WTC11 (cell line): ENCODE results near the gene COL12A1. TPM values are rescaled to one million over a fixed set of nuclear protein-coding genes. Genes with fewer than 3 reads are reported as not detected.

ENCODE experiments used
- ATAC-seq: fragments of 200-7000 bp; cut with Tn5 transposase; 2 replicates; pipeline ENCODE4 v1.10.0; 2021; ENCODE audit warnings: mild to moderate bottlenecking, moderate library complexity
- CTCF ChIA-PET: fragments of 300-600 bp; sonication (Branson Sonifier 250); formaldehyde crosslinking; loops from one replicate; lab custom pipeline; 2021; ENCODE audit warnings: antibody characterized with exemption; lab: Charles Lee
- POLR2A ChIA-PET: fragments of 350-600 bp; sonication (Branson Sonifier 250); formaldehyde crosslinking; loops from one replicate; lab custom pipeline; 2021; ENCODE audit warnings: antibody characterized with exemption; lab: Charles Lee
- DNase-seq: peaks from one replicate; pipeline ENCODE4 v3.0.0; 2021; ENCODE audit warnings: low spot score
- H3K27ac Mint-ChIP-seq: 2 replicates; pipeline ENCODE4 v1.8.0; 2021; ENCODE audit warnings: mixed read lengths
- H3K27me3 Mint-ChIP-seq: 2 replicates; pipeline ENCODE4 v1.8.0; 2021; ENCODE audit warnings: low read depth, mild to moderate bottlenecking, moderate library complexity, mixed read lengths
- H3K36me3 Mint-ChIP-seq: 2 replicates; pipeline ENCODE4 v1.8.0; 2021; ENCODE audit warnings: mixed read lengths
- H3K4me1 Mint-ChIP-seq: 2 replicates; pipeline ENCODE4 v1.8.0; 2022; ENCODE audit warnings: mixed read lengths
- H3K4me3 Mint-ChIP-seq: 2 replicates; pipeline ENCODE4 v1.8.0; 2021; ENCODE audit warnings: mild to moderate bottlenecking, moderate library complexity, mixed read lengths
- H3K9me3 Mint-ChIP-seq: 2 replicates; pipeline ENCODE4 v1.8.0; 2021; ENCODE audit warnings: mixed read lengths
- AFF4 ChIP-seq: sonication (generic); formaldehyde crosslinking; IDR thresholded peaks from 2 replicates; pipeline ENCODE4 v1.8.1; 2023; ENCODE audit warnings: mild to moderate bottlenecking, missing genetic modification reagents, borderline replicate concordance
- ATF3 ChIP-seq: sonication (generic); formaldehyde crosslinking; conservative IDR thresholded peaks from 2 replicates; pipeline ENCODE4 v1.8.1; 2022; ENCODE audit warnings: mild to moderate bottlenecking, missing genetic modification reagents
- CBFB ChIP-seq: sonication (generic); formaldehyde crosslinking; IDR thresholded peaks from 2 replicates; pipeline ENCODE4 v1.8.1; 2022; ENCODE audit warnings: mild to moderate bottlenecking, low read depth, missing genetic modification reagents
- CREM ChIP-seq: sonication (generic); formaldehyde crosslinking; IDR thresholded peaks from 2 replicates; pipeline ENCODE4 v1.8.1; 2022; ENCODE audit warnings: mild to moderate bottlenecking, missing genetic modification reagents, moderate library complexity
- E2F5 ChIP-seq: sonication (generic); formaldehyde crosslinking; IDR thresholded peaks from 2 replicates; pipeline ENCODE4 v1.8.1; 2022; ENCODE audit warnings: mild to moderate bottlenecking, moderate library complexity, missing genetic modification reagents
- IRF1 ChIP-seq: sonication (generic); formaldehyde crosslinking; IDR thresholded peaks from 2 replicates; pipeline ENCODE4 v1.8.0; 2023; ENCODE audit warnings: missing genetic modification reagents
- IRF2 ChIP-seq: sonication (generic); formaldehyde crosslinking; IDR thresholded peaks from 2 replicates; pipeline ENCODE4 v1.8.0; 2022; ENCODE audit warnings: low read depth, missing genetic modification reagents, borderline replicate concordance
- MXD4 ChIP-seq: fragments of 250-450 bp; sonication (Bioruptor Pico); IDR thresholded peaks from 2 replicates; pipeline ENCODE4 v1.8.0; 2021; ENCODE audit warnings: mild to moderate bottlenecking, moderate library complexity, borderline replicate concordance
- NFATC4 ChIP-seq: fragments of 250-450 bp; sonication (Bioruptor Pico); IDR thresholded peaks from 2 replicates; pipeline ENCODE4 v1.9.0; 2021; ENCODE audit warnings: mild to moderate bottlenecking
- NR1H2 ChIP-seq: sonication (generic); formaldehyde crosslinking; IDR thresholded peaks from 2 replicates; pipeline ENCODE4 v1.9.0; 2021; ENCODE audit warnings: mild to moderate bottlenecking, moderate library complexity, missing genetic modification reagents
- PRDM15 ChIP-seq: sonication (generic); formaldehyde crosslinking; IDR thresholded peaks from 2 replicates; pipeline ENCODE4 v1.8.0; 2022; ENCODE audit warnings: missing genetic modification reagents
- TP53 ChIP-seq: sonication (generic); formaldehyde crosslinking; IDR thresholded peaks from 2 replicates; pipeline ENCODE4 v1.8.1; 2023; ENCODE audit warnings: mild to moderate bottlenecking, missing genetic modification reagents
- ZBTB43 ChIP-seq: sonication (generic); formaldehyde crosslinking; IDR thresholded peaks from 2 replicates; pipeline ENCODE4 v1.8.1; 2023; ENCODE audit warnings: mild to moderate bottlenecking, missing genetic modification reagents
- ZNF121 ChIP-seq: sonication (generic); formaldehyde crosslinking; IDR thresholded peaks from 2 replicates; pipeline ENCODE4 v1.8.0; 2023; ENCODE audit warnings: missing genetic modification reagents
- total RNA-seq: library from RNA; stranded (reverse); gene quantifications from 3 replicates; pipeline ENCODE4 v1.2.3, GENCODE V29; 2021
- TF ChIP-seq, protein P1 (sequence below): fragments of 250-450 bp; sonication (Bioruptor Pico); IDR thresholded peaks from 2 replicates; pipeline ENCODE4 v1.9.0; 2021; ENCODE audit warnings: mild to moderate bottlenecking

Gene COL12A1
- total RNA-seq, 1 experiment from 2014 or later, result 1.1 TPM

DNA sequence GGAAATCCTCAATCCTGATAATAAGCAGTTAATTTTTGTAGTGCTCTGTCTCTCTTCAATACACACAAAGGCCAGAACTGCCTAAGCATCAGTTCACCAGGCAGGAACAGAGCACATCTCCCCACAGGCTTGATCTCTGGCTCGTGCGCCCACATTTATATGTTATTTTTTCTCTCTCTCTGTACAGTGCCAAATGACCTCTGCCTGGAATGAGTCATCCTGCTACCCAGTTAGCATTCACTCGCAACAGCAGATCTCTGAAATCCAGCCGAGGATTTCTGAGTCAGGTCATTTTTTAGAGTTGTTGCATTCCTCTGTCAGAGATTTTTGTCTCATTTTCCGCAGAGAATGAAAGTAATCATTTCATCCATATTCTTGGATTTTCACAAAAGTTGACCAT lies 107.1 kb downstream of the COL12A1 start:
- Mint-ChIP-seq H3K27ac (no peak overlapping the region), H3K4me3 (no peak overlapping the region), H3K36me3 (no peaks in the 10 kb centered on the region), H3K9me3 (no peaks in the 10 kb centered on the region), H3K4me1 (peaks cover 6% of the 10 kb centered on the region), H3K27me3 (no peaks in the 10 kb centered on the region)
- TF ChIP-seq ZBTB43 (CRISPR knock-in tag) (no peak), ZNF121 (CRISPR knock-in tag) (no peak), NFATC4 (CRISPR knock-in tag) (no peak), ATF3 (CRISPR knock-in tag) (no peak), E2F5 (no peak), IRF1 (no peak), IRF2 (no peak), NR1H2 (no peak), AFF4 (CRISPR knock-in tag) (no peak), MXD4 (CRISPR knock-in tag) (no peak), CREM (no peak), CBFB (no peak)
- ATAC-seq, result no peak
- ChIA-PET CTCF (no interaction called here), POLR2A (no interaction called here)
- DNase-seq, result no peak

GRCh38 chr6:75096966-75097365 lies 108.9 kb downstream of the COL12A1 start:
- no peaks in the 10 kb centered on the region for H3K36me3 Mint-ChIP-seq
- POLR2A ChIA-PET, result no interaction called here
- TF ChIP-seq PRDM15 (CRISPR knock-in tag), result no peak
- TF ChIP-seq, protein P1, sequence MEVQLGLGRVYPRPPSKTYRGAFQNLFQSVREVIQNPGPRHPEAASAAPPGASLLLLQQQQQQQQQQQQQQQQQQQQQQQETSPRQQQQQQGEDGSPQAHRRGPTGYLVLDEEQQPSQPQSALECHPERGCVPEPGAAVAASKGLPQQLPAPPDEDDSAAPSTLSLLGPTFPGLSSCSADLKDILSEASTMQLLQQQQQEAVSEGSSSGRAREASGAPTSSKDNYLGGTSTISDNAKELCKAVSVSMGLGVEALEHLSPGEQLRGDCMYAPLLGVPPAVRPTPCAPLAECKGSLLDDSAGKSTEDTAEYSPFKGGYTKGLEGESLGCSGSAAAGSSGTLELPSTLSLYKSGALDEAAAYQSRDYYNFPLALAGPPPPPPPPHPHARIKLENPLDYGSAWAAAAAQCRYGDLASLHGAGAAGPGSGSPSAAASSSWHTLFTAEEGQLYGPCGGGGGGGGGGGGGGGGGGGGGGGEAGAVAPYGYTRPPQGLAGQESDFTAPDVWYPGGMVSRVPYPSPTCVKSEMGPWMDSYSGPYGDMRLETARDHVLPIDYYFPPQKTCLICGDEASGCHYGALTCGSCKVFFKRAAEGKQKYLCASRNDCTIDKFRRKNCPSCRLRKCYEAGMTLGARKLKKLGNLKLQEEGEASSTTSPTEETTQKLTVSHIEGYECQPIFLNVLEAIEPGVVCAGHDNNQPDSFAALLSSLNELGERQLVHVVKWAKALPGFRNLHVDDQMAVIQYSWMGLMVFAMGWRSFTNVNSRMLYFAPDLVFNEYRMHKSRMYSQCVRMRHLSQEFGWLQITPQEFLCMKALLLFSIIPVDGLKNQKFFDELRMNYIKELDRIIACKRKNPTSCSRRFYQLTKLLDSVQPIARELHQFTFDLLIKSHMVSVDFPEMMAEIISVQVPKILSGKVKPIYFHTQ (CRISPR knock-in tag), result no peak
- no peak for TF ChIP-seq TP53
- TF ChIP-seq, all 79 proteins: peak for 0
- peaks cover 6% of the 10 kb centered on the region for H3K4me1 Mint-ChIP-seq
- CTCF ChIA-PET, result interaction anchor here (1.0 kb wide), 1 partner anchor 112 kb away, joined by 3 read pairs; no protein-coding TSS in a partner anchor
- H3K9me3 Mint-ChIP-seq, result no peaks in the 10 kb centered on the region
- no peak for DNase-seq
- ATAC-seq, result no peak
- peak overlapping the region; percentile 54; the same call in 1 of the 2 replicates for H3K27ac Mint-ChIP-seq
- no peak overlapping the region for H3K4me3 Mint-ChIP-seq
- H3K27me3 Mint-ChIP-seq, result no peaks in the 10 kb centered on the region
